Aorta (tissue), 5 donors: ENCODE measurements around the gene DNAH9. TPM values are rescaled to one million over a fixed set of nuclear protein-coding genes. Genes with fewer than 3 reads are reported as not detected.

Experiments
- ATAC-seq: fragments of 200-7000 bp; cut with Tn5 transposase; one replicate; pipeline ENCODE4 v1.9.1; 2022; ENCODE audit warnings: moderate library complexity; ENCODE audit not compliant: low FRiP score
- DNase-seq, 2 donors: peaks; one replicate each; pipeline ENCODE4 v3.0.0-alpha.2; 2020
- H3K27ac ChIP-seq, 2 donors: one replicate each; pipeline ENCODE4 v1.5.1; 2013; ENCODE audit warnings: low read length in 2 of 2, mild to moderate bottlenecking in 2 of 2, moderate library complexity in 2 of 2, control low read depth in 1 of 2, inconsistent platforms in 1 of 2, low read depth in 1 of 2
- H3K27me3 ChIP-seq, 2 donors: one replicate each; pipeline ENCODE4 v1.6.1; 2013; ENCODE audit warnings: control low read depth in 1 of 2, low read length in 1 of 2, mild to moderate bottlenecking in 1 of 2, moderate library complexity in 1 of 2; ENCODE audit not compliant: insufficient read depth in 2 of 2, control insufficient read depth in 1 of 2
- H3K36me3 ChIP-seq, 2 donors: one replicate each; pipeline ENCODE4 v1.6.1; 2013; ENCODE audit warnings: control low read depth in 1 of 2, low read length in 1 of 2, mild to moderate bottlenecking in 1 of 2; ENCODE audit not compliant: insufficient read depth in 2 of 2, control insufficient read depth in 1 of 2
- H3K4me1 ChIP-seq, 2 donors: one replicate each; pipeline ENCODE4 v1.6.1; 2013; ENCODE audit warnings: low read length in 2 of 2, control low read depth in 1 of 2, mild to moderate bottlenecking in 1 of 2, moderate library complexity in 1 of 2; ENCODE audit not compliant: insufficient read depth in 2 of 2, control insufficient read depth in 1 of 2
- H3K4me3 ChIP-seq, 2 donors: one replicate each; pipeline ENCODE4 v1.5.1; 2013; ENCODE audit warnings: low read length in 2 of 2, control low read depth in 1 of 2, mild to moderate bottlenecking in 1 of 2
- H3K9me3 ChIP-seq: one replicate; pipeline ENCODE4 v1.6.1; 2013; ENCODE audit warnings: mild to moderate bottlenecking, low read length; ENCODE audit not compliant: control insufficient read depth
- WGBS, 2 donors: extraction: QIAGEN DNeasy Blood & Tissue Kit; methylation state at CpG; one replicate each; pipeline ENCODE4 v1.1.7; 2013; 5-methylcytosine and 5-hydroxymethylcytosine counted together
- intact Hi-C, 2 donors: fragments of 100-400 bp; cut with DNase I; formaldehyde crosslinking; loops; one replicate each; pipeline versions ENCODE4 v1.14.2 to v1.15.0; 2022
- polyA plus RNA-seq, 2 donors: library from polyadenylated mRNA; stranded (reverse); fragments of 200-250 nt; gene quantifications; one replicate each; pipeline ENCODE4 v1.2.3, GENCODE V29; 2013
- total RNA-seq, 2 donors: library from RNA; stranded (reverse); fragmentation: NEBNext Ultra II Directional; extraction: Animal tissue kit (Norgen Biotek cat#: 25700); gene quantifications; one replicate each; pipeline ENCODE4 v1.2.1, GENCODE V29; 2021
- donor health status: healthy with polysubstance abuse.
- donor health status: Bipolar disorder and iron deficiency.
- donor health status: DM: no; HTN: no; CAD: no.
- donor health status: DM: no; HTN: no; CAD: no.
- donor health status: DM: yes; HTN: yes; CAD: no.

DNAH9 gene
- total and polyA plus RNA-seq, 4 donors = 0.18 TPM; not detected in 3

GRCh38 chr17:11557727-11558452 lies 40.4 kb upstream of the DNAH9 start:
- no peak overlapping the region for H3K27ac ChIP-seq
- no peaks in the 10 kb centered on the region for H3K36me3 ChIP-seq
- H3K4me1 ChIP-seq = no peaks in the 10 kb centered on the region
- 62 to 79% methylated on average over 46 of the region's 46 CpGs for WGBS, 2 donors
- intact Hi-C loops = no loop called here
- H3K9me3 ChIP-seq = no peaks in the 10 kb centered on the region
- ATAC-seq (peak; percentile 11), DNase-seq (no peak)
- H3K27me3 ChIP-seq = no peaks in the 10 kb centered on the region
- no peak overlapping the region for H3K4me3 ChIP-seq

GRCh38 chr17:11558681-11559234 lies 39.5 kb upstream of the DNAH9 start:
- intact Hi-C loops = no loop called here

GRCh38 chr17:11559601-11560000 lies 38.7 kb upstream of the DNAH9 start:
- H3K4me3 ChIP-seq = no peak overlapping the region
- ATAC-seq = no peak
- H3K27ac ChIP-seq = no peak overlapping the region
- H3K9me3 ChIP-seq = no peaks in the 10 kb centered on the region
- DNase-seq = no peak
- intact Hi-C loops = no loop called here
- no peaks in the 10 kb centered on the region for H3K36me3 ChIP-seq
- no peaks in the 10 kb centered on the region for H3K4me1 ChIP-seq
- WGBS, 2 donors = 61 to 64% methylated on average over 7 of the region's 7 CpGs
- no peaks in the 10 kb centered on the region for H3K27me3 ChIP-seq

More at GRCh38 chr17:11558681-11559234, 39.5 kb upstream of the DNAH9 start:
- ATAC-seq (no peak), DNase-seq (no peak)
- Histone ChIP-seq H3K9me3 (no peaks in the 10 kb centered on the region), H3K4me3 (no peak overlapping the region), H3K36me3 (no peaks in the 10 kb centered on the region), H3K27me3 (no peaks in the 10 kb centered on the region), H3K27ac (no peak overlapping the region), H3K4me1 (no peaks in the 10 kb centered on the region)
- WGBS, 2 donors = 88 to 95% methylated on average over 10 of the region's 10 CpGs

GRCh38 chr17:11561281-11561680 lies 37.0 kb upstream of the DNAH9 start:
- no peaks in the 10 kb centered on the region for H3K36me3 ChIP-seq
- ATAC-seq (no peak), DNase-seq (no peak)
- intact Hi-C loops = no loop called here
- H3K4me3 ChIP-seq = no peak overlapping the region
- no peaks in the 10 kb centered on the region for H3K4me1 ChIP-seq
- no peak overlapping the region for H3K27ac ChIP-seq
- no peaks in the 10 kb centered on the region for H3K9me3 ChIP-seq
- H3K27me3 ChIP-seq = peaks cover 0 to 1% of the 10 kb centered on the region in 2 donors
- 81 to 92% methylated on average over 1 of the region's 1 CpG for WGBS, 2 donors

- H3K9me3 ChIP-seq = no peaks in the 10 kb centered on the region
- no peak overlapping the region for H3K27ac ChIP-seq
- DNase-seq (no peak), ATAC-seq (no peak)
- H3K4me3 ChIP-seq = no peak overlapping the region
- H3K36me3 ChIP-seq = no peaks in the 10 kb centered on the region
- H3K27me3 ChIP-seq = peaks cover 0 to 1% of the 10 kb centered on the region in 2 donors
- H3K4me1 ChIP-seq = no peaks in the 10 kb centered on the region
- intact Hi-C loops = no loop called here
- 72 to 74% methylated on average over 2 of the region's 2 CpGs for WGBS, 2 donors
Measured at GRCh38 chr17:11561702-11562101, 36.6 kb upstream of the DNAH9 start.

- intact Hi-C loops = no loop called here
- Histone ChIP-seq H3K36me3 (no peaks in the 10 kb centered on the region), H3K4me1 (no peaks in the 10 kb centered on the region), H3K9me3 (no peaks in the 10 kb centered on the region), H3K4me3 (no peak overlapping the region), H3K27ac (no peak overlapping the region), H3K27me3 (peaks cover 0 to 1% of the 10 kb centered on the region in 2 donors)
- no peak for ATAC-seq
- no peak for DNase-seq
- 35 to 36% methylated on average over 3 of the region's 3 CpGs for WGBS, 2 donors
Measured at GRCh38 chr17:11564589-11565380, 33.5 kb upstream of the DNAH9 start.

- Histone ChIP-seq H3K9me3 (no peaks in the 10 kb centered on the region), H3K4me1 (no peaks in the 10 kb centered on the region), H3K36me3 (no peaks in the 10 kb centered on the region), H3K27me3 (peaks cover 0 to 1% of the 10 kb centered on the region in 2 donors), H3K4me3 (no peak overlapping the region), H3K27ac (no peak overlapping the region)
- no peak for ATAC-seq
- no peak for DNase-seq
- 38 to 66% methylated on average over 4 of the region's 4 CpGs for WGBS, 2 donors
- intact Hi-C loops = no loop called here
Measured at GRCh38 chr17:11565591-11565990, 32.7 kb upstream of the DNAH9 start.

GRCh38 chr17:11578998-11579397 lies 19.3 kb upstream of the DNAH9 start:
- WGBS, 2 donors = 33 to 47% methylated on average over 3 of the region's 3 CpGs
- ATAC-seq (no peak), DNase-seq (no peak)
- no peaks in the 10 kb centered on the region for H3K4me1 ChIP-seq
- no peak overlapping the region for H3K4me3 ChIP-seq
- intact Hi-C loops = loop anchor here in 1 of 2 donors (10.0 kb wide), 1 partner anchor 56 kb away; no protein-coding TSS in a partner anchor
- H3K27ac ChIP-seq = no peak overlapping the region
- H3K27me3 ChIP-seq = no peaks in the 10 kb centered on the region
- no peaks in the 10 kb centered on the region for H3K36me3 ChIP-seq
- no peaks in the 10 kb centered on the region for H3K9me3 ChIP-seq
